Measurements from ENCODE around the gene PRIM2.
"Not testable (repeated sequence)": the region's sequence is repeated elsewhere in the genome, so short reads cannot be mapped to it uniquely, and the experiment has no call there.

DNA sequence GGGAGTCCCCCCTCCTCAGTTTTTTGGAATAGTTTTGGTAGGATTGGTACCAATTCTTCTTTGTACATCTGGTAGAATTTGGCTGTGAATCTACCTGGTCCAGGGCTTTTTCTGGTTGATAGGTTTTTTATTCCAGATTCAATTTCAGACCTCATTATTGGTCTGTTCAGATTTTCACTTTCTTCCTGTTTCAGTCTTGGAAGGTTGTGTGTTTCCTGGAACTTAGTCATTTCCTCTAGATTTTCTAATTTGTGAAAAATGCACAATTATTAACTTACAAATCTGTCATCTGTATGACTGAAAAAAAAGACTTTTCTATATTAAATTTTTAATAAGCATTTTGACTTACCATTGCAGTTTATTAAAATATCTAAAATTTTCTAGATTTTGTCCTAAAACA is 287.9 kb downstream of the PRIM2 start:
- not testable (repeated sequence) for TF ChIP-seq GLIS3 (CRISPR knock-in tag; IDR thresholded peaks at IDR 0.05); CSDC2 (CRISPR knock-in tag; IDR thresholded peaks at IDR 0.05); TCF4 (CRISPR knock-in tag; IDR thresholded peaks at IDR 0.05; ENCODE audit: borderline replicate concordance); OSR1 (CRISPR knock-in tag; IDR thresholded peaks at IDR 0.05); ZNF70 (CRISPR knock-in tag; IDR thresholded peaks at IDR 0.05); ESRRG (CRISPR knock-in tag; IDR thresholded peaks at IDR 0.05); PPARA (CRISPR knock-in tag; IDR thresholded peaks at IDR 0.05; ENCODE audit: borderline replicate concordance); BACH2 (CRISPR knock-in tag; IDR thresholded peaks at IDR 0.05; ENCODE audit: borderline replicate concordance); ZFP3 (CRISPR knock-in tag; IDR thresholded peaks at IDR 0.05); TOX (CRISPR knock-in tag; IDR thresholded peaks at IDR 0.05; ENCODE audit: borderline replicate concordance)
- TF ChIP-seq, protein P1, sequence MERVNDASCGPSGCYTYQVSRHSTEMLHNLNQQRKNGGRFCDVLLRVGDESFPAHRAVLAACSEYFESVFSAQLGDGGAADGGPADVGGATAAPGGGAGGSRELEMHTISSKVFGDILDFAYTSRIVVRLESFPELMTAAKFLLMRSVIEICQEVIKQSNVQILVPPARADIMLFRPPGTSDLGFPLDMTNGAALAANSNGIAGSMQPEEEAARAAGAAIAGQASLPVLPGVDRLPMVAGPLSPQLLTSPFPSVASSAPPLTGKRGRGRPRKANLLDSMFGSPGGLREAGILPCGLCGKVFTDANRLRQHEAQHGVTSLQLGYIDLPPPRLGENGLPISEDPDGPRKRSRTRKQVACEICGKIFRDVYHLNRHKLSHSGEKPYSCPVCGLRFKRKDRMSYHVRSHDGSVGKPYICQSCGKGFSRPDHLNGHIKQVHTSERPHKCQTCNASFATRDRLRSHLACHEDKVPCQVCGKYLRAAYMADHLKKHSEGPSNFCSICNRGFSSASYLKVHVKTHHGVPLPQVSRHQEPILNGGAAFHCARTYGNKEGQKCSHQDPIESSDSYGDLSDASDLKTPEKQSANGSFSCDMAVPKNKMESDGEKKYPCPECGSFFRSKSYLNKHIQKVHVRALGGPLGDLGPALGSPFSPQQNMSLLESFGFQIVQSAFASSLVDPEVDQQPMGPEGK (CRISPR knock-in tag; IDR thresholded peaks at IDR 0.05; ENCODE audit: borderline replicate concordance): not testable (repeated sequence)
- TF ChIP-seq, protein P2, sequence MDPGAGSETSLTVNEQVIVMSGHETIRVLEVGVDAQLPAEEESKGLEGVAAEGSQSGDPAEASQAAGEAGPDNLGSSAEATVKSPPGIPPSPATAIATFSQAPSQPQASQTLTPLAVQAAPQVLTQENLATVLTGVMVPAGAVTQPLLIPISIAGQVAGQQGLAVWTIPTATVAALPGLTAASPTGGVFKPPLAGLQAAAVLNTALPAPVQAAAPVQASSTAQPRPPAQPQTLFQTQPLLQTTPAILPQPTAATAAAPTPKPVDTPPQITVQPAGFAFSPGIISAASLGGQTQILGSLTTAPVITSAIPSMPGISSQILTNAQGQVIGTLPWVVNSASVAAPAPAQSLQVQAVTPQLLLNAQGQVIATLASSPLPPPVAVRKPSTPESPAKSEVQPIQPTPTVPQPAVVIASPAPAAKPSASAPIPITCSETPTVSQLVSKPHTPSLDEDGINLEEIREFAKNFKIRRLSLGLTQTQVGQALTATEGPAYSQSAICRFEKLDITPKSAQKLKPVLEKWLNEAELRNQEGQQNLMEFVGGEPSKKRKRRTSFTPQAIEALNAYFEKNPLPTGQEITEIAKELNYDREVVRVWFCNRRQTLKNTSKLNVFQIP (CRISPR knock-in tag; IDR thresholded peaks at IDR 0.05; ENCODE audit: borderline replicate concordance, low read depth): not testable (repeated sequence)
- TF ChIP-seq, protein P3, sequence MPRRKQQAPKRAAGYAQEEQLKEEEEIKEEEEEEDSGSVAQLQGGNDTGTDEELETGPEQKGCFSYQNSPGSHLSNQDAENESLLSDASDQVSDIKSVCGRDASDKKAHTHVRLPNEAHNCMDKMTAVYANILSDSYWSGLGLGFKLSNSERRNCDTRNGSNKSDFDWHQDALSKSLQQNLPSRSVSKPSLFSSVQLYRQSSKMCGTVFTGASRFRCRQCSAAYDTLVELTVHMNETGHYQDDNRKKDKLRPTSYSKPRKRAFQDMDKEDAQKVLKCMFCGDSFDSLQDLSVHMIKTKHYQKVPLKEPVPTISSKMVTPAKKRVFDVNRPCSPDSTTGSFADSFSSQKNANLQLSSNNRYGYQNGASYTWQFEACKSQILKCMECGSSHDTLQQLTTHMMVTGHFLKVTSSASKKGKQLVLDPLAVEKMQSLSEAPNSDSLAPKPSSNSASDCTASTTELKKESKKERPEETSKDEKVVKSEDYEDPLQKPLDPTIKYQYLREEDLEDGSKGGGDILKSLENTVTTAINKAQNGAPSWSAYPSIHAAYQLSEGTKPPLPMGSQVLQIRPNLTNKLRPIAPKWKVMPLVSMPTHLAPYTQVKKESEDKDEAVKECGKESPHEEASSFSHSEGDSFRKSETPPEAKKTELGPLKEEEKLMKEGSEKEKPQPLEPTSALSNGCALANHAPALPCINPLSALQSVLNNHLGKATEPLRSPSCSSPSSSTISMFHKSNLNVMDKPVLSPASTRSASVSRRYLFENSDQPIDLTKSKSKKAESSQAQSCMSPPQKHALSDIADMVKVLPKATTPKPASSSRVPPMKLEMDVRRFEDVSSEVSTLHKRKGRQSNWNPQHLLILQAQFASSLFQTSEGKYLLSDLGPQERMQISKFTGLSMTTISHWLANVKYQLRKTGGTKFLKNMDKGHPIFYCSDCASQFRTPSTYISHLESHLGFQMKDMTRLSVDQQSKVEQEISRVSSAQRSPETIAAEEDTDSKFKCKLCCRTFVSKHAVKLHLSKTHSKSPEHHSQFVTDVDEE (CRISPR knock-in tag; IDR thresholded peaks at IDR 0.05): not testable (repeated sequence)
